M059J (cell line): ENCODE data around the gene MMP24. TPM values are rescaled to one million over a fixed set of nuclear protein-coding genes. Genes with fewer than 3 reads are reported as not detected.
"Not testable (repeated sequence)": the region's sequence is repeated elsewhere in the genome, so short reads cannot be mapped to it uniquely, and the experiment has no call there.

Source experiments
- DNase-seq: peaks from one replicate; pipeline ENCODE4 v3.0.0-alpha.2; 2012; ENCODE audit warnings: low read depth
- total RNA-seq: library from RNA; depleted of rRNA; stranded (reverse); fragments of >200 nt; shearing (Covaris generic); gene quantifications from 2 replicates; pipeline ENCODE4 v1.2.3, GENCODE V29; 2014; rRNA removed

MMP24 gene
- total RNA-seq, 1 experiment from 2014 or later = 4.4 TPM

- DNase-seq = peak; percentile 94
These were observed 84.9 kb downstream of the MMP24 start for GRCh38 chr20:35311409-35311808.

GRCh38 chr20:35311822-35312221 lies 85.3 kb downstream of the MMP24 start:
- DNase-seq = peak; percentile 50

DNA sequence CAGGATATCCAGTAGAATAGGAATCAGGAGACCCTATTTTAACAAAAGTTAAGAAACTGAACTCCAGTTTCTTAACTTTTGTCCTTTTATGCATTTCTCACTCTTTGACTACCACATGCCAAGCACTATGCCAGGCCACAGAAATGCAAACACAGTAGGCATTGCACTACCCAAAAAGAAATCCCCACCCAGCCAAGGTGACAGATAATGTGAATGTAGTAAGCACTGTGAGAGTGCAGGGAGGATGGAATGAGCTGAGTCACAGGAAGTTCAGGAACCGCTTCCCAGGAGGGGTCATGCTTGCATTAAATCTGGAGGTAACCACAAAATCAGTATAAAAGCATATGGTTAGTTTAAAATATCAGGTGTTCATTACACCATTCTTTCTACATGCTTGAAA lies 85.8 kb downstream of the MMP24 start:
- peak; percentile 99 for DNase-seq

DNA sequence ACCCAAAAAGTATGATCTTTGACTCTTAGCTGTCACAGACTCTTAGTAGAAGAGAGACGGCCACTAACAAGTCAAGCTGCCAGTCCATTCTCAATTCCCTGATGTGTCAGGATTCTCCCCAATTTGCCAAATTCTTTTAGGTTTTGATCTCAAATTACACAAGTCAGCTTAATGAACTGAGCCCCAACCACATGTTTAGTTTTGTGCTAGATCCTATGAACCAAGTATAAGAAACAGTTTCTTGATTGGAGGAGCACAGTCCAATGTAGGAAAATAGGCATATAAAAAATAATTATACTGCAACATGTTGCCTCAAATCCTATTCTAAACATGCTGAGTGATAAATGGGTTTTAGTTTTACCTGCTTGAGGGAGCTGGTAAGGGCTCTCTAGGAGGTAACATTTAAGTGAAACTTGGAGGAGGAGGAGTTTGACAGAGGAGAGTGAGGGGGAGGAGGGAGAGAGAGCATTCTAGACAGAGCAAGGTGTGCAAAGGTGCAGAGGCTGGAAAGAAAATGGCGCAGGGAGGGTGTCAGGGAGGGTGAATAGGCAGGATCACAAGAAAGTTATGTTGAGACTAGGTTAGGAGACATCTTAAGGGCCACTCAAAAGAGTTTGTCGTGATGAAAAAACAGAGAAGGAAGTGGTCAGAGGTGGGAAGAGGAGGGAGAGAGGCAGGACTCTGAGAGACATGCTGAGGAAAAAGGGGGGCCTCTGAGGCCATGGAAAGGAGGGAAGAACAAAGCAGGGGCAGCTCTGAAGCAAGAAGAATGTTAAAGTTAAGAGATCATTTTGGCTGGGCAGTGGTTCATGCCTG lies 88.5 kb downstream of the MMP24 start:
- peak; percentile 86 for DNase-seq

DNA sequence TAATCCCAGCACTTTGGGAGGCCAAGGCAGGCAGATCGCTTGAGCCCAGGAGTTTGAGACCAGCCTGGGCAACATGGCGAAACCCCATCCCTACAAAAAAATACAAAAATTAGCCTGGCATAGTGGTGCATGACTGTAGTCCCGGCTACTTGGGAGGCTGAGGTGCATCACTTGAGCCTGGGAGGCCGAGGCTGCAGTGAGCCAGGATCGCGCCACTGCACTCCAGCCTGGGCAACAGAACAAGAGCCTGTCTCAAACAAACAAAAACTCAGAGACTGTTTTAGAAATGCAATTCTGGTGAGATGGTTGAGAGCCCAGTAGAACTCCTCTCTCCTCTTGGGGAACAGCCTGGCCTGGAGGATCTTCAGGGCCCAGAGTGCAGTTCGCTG lies 89.1 kb downstream of the MMP24 start:
- DNase-seq = not testable (repeated sequence)

DNA sequence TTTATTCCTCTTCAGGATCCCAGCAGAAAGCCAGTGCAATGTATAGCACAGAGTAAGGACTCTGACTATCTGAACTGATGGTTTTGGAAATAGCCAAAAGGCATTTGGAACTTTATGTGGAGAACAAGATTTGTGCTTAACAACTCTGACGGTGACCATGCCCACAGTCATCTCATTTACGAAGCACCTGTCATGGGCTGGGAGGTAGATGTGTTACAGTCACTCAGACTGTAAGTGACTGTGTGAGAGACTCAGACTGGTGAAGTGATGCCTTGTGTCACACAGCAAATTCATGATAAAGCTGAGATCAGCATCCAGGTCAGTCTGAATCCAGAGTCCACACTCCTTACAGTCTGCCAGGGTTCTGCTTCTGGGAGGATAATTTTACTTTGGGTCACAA lies 89.6 kb downstream of the MMP24 start:
- DNase-seq = no peak

DNA sequence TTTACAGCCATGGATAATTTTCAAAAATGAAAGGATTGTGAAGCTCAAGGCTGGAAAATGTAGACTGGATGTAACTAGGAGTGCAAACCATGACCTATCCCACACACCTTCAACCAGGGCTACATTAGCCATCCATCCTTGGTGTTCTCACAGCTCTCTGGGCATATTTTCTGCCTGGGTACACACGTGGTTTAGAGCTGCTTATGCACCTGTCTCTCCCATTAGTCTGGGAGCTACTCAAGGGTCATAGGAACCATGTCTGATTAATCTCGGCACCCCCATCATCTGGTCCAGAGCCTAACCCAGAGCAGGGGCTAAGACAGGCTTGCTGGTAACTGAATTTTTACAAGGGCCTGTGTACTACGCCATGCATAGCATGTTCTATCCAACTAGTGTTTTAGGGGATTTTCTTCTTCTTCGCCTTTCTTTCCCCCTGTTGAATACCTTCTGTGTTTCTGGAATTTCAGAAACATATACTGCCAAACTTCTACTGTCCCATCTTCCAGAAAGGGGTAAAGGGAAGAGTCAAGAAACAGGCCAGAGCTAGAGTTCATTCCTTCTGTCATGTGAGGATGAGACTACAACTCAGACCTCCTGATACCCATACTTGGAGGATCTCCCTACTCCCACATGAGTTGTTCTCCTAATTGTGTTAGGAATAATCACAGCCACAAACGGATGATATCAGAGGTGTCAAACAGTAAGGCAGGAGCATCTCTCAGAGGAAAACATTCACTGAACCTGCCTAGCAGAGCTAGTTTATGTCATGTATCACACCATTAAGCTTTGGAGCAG lies 91.1 kb downstream of the MMP24 start:
- no peak for DNase-seq

DNA sequence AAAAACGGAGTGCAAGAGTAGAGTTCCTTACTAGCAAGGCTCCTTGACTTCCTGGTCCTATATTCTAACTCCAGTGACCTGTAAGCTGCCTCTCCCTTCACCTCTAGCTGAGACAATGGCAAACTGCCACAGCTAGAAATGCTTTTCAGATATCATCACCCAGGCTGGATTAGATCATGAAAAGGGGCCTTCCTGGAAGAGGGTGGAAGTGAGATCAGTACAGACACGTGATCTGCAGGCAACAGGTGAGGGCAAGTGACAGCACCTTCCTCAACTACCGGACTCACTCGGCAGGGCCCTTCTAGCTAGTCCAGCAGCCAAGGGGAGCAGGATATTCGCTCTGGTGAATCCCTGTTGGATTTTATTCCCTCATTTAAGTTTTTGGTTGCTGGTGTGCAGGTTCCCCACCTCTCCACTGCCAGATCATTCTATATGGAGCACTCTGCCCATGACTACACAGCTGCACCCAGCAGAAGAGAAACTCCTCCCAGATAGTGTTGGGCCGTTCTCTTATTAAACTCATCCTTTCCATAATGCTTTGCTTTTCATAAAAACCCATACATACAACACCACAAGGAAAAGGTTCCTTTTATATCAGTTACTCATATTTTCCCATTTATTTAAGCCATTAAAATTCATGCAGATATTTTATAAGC lies 92.1 kb downstream of the MMP24 start:
- peak; percentile 100 for DNase-seq

- peak; percentile 90 for DNase-seq
These were observed 92.8 kb downstream of the MMP24 start for GRCh38 chr20:35319192-35319870.

- DNase-seq = peak; percentile 89
These were observed 93.3 kb downstream of the MMP24 start for GRCh38 chr20:35319871-35320197.

DNA sequence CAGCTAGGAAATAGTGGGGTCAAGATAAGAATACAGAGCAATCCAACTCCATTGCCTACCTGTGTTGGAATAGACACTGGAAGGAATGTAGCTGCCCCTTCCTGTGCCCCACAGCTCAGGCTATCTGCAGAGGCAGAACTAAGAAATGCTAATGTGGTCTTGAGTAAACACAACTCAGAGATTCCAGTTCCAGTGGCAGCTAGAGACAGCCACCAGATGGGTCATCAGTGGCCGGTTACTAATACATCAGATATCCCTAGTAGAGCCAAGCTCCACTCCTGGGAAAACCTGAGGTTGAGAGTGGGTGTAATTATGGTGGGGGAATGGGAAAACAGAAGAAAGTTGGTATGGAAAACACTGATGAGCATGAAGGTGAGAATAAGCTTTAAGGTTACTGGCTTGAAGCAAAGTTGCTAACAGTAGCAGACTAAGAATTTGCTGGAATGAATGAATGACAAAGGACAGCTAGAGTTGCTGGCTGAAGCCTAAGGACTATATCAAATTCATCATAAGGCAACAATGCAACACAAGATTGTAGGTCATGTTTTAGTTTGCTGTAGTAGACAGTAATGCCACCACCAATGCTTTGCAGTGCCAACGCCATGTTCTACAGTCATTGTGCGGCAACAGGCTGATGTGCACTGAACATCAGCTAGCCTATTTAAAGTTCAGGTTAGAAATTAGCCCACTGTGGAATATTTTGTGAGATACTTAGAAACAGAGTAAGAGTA lies 94.1 kb downstream of the MMP24 start:
- DNase-seq = peak; percentile 99

GRCh38 chr20:35325401-35325800 lies 98.9 kb downstream of the MMP24 start:
- DNase-seq = no peak

GRCh38 chr20:35326021-35326739 lies 99.7 kb downstream of the MMP24 start:
- no peak for DNase-seq

Other genes starting within 250 kb of the MMP24 start
- gene TRPC4AP, start 133.9 kb upstream of the MMP24 start, total RNA-seq = 90.6 and 94.4 TPM in 2 replicates
- 54.5 and 80.3 TPM in 2 replicates for gene EDEM2, start 79.4 kb upstream of the MMP24 start, total RNA-seq
- 58.9 and 60.0 TPM in 2 replicates for gene PROCR, start 54.6 kb upstream of the MMP24 start, total RNA-seq
- 10.6 and 19.4 TPM in 2 replicates for gene MMP24OS, start 51.4 kb downstream of the MMP24 start, total RNA-seq
- gene EIF6, start 58.1 kb downstream of the MMP24 start, total RNA-seq = 303 and 313 TPM in 2 replicates
- gene FAM83C, start 65.7 kb downstream of the MMP24 start, total RNA-seq = 0.02 TPM in 1 of 2 replicates, not detected in the other
- gene UQCC1, start 185.3 kb downstream of the MMP24 start, total RNA-seq = 64.4 and 74.7 TPM in 2 replicates
- gene GDF5, start 211.5 kb downstream of the MMP24 start, total RNA-seq = 3.0 and 6.2 TPM in 2 replicates
- gene CEP250, start 228.9 kb downstream of the MMP24 start, total RNA-seq = 18.9 and 71.9 TPM in 2 replicates